Endodermal cell (in vitro differentiated cells): ENCODE results near the gene ZNF507. TPM values are rescaled to one million over a fixed set of nuclear protein-coding genes. Genes with fewer than 3 reads are reported as not detected.

Experiments used
- DNase-seq: peaks from one replicate; pipeline ENCODE4 v3.0.0-alpha.2; 2017
- H3K27ac ChIP-seq: 2 replicates; pipeline ENCODE4 v1.5.1; 2013; ENCODE audit warnings: mild to moderate bottlenecking, low read depth, low read length, moderate library complexity
- H3K27me3 ChIP-seq: 2 replicates; pipeline ENCODE4 v1.6.1; 2013; ENCODE audit warnings: mild to moderate bottlenecking, low read length, moderate library complexity; ENCODE audit not compliant: insufficient read depth, control insufficient read depth, poor library complexity, severe bottlenecking
- H3K36me3 ChIP-seq: 2 replicates; pipeline ENCODE4 v1.7.0; 2013; ENCODE audit warnings: mild to moderate bottlenecking, low read length, moderate library complexity; ENCODE audit not compliant: control insufficient read depth, insufficient read depth
- H3K4me1 ChIP-seq: one replicate; pipeline ENCODE4 v1.7.0; 2013; ENCODE audit warnings: low read length; ENCODE audit not compliant: control insufficient read depth, insufficient read depth
- H3K4me3 ChIP-seq: 2 replicates; pipeline ENCODE4 v1.5.1; 2013; ENCODE audit warnings: mild to moderate bottlenecking, low read length, moderate library complexity
- H3K9ac ChIP-seq: 2 replicates; pipeline ENCODE4 v1.6.1; 2013; ENCODE audit warnings: mild to moderate bottlenecking, low read length, moderate library complexity; ENCODE audit not compliant: poor library complexity, severe bottlenecking; ENCODE audit errors: extremely low read depth
- H3K9me3 ChIP-seq: 2 replicates; pipeline ENCODE4 v1.6.1; 2013; ENCODE audit warnings: mild to moderate bottlenecking, low read length, moderate library complexity; ENCODE audit not compliant: control insufficient read depth
- H3K27ac Mint-ChIP-seq: 2 replicates; pipeline ENCODE4 v1.8.0; 2020; ENCODE audit warnings: mixed read lengths
- H3K27me3 Mint-ChIP-seq: 2 replicates; pipeline ENCODE4 v1.8.0; 2021; ENCODE audit warnings: mild to moderate bottlenecking, mixed read lengths; ENCODE audit not compliant: insufficient read depth
- H3K36me3 Mint-ChIP-seq: 2 replicates; pipeline ENCODE4 v1.8.0; 2020; ENCODE audit warnings: low read depth, mixed read lengths
- H3K4me1 Mint-ChIP-seq: 2 replicates; pipeline ENCODE4 v1.8.0; 2020; ENCODE audit warnings: mixed read lengths
- H3K4me3 Mint-ChIP-seq: 2 replicates; pipeline ENCODE4 v1.8.0; 2020; ENCODE audit warnings: mild to moderate bottlenecking, moderate library complexity, mixed read lengths
- H3K9me3 Mint-ChIP-seq: 2 replicates; pipeline ENCODE4 v1.8.0; 2020; ENCODE audit warnings: mild to moderate bottlenecking, mixed read lengths
- WGBS, 2 experiments: methylation state at CpG; one replicate each; pipeline versions ENCODE4 v1.1.5 to v1.1.7; 2013; ENCODE audit warnings: missing lambda C conversion rate in 2 of 2, mixed read lengths in 1 of 2; ENCODE audit not compliant: insufficient coverage in 1 of 2, insufficient read length in 1 of 2; 5-methylcytosine and 5-hydroxymethylcytosine counted together
- total RNA-seq, 2 donors: library from RNA; stranded (reverse); fragmentation: NEBNext Ultra II Directional in 1 of 2; extraction: Animal tissue kit (Norgen Biotek cat#: 25700) in 1 of 2; gene quantifications; 2 replicates in 1 of 2; 3 replicates in 1 of 2; pipeline ENCODE4 v1.2.1, GENCODE V29; 2021
- TF ChIP-seq, protein P1 (sequence below): fragments of 200-600 bp; sonication (generic); conservative IDR thresholded peaks from 2 replicates; pipeline ENCODE4 v1.5.0; 2021; ENCODE audit warnings: antibody characterized with exemption, mild to moderate bottlenecking

ZNF507 gene
- total RNA-seq, 2 donors from 2014 or later = 28.0 to 32.5 TPM

DNA sequence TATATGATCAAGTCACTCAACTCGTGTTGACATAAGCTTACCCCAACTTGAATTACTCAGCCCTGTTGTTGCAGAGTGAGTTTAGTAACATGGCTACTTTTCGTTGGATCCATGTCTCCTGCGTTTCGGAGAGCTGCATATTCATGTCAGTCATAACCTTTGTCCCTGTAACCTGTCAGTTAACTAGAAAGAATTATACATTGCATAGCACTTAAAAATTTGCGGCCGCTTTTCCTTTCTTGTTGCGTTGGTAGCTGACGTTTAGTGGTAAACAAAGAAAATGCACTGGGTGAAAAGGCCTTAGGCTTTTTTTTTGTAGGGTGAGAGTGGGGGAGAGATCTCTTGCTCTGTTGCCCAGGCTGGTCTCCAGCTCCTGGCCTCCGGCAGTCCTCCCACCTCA lies 14.2 kb downstream of the ZNF507 start:
- peaks cover 69% of the 10 kb centered on the region for H3K36me3 Mint-ChIP-seq
- no peak for DNase-seq
- no peaks in the 10 kb centered on the region for H3K9me3 Mint-ChIP-seq
- no peaks in the 10 kb centered on the region for H3K4me1 Mint-ChIP-seq
- Histone ChIP-seq H3K4me1 (no peaks in the 10 kb centered on the region), H3K36me3 (peaks cover 78% of the 10 kb centered on the region), H3K4me3 (no peak overlapping the region), H3K9me3 (peaks cover 6% of the 10 kb centered on the region), H3K27ac (no peak overlapping the region), H3K9ac (no peak overlapping the region), H3K27me3 (no peaks in the 10 kb centered on the region)
- no peak overlapping the region for H3K27ac Mint-ChIP-seq
- 94 to 95% methylated on average over 4 to 9 of the region's 9 CpGs for WGBS, 2 experiments
- TF ChIP-seq, protein P1, sequence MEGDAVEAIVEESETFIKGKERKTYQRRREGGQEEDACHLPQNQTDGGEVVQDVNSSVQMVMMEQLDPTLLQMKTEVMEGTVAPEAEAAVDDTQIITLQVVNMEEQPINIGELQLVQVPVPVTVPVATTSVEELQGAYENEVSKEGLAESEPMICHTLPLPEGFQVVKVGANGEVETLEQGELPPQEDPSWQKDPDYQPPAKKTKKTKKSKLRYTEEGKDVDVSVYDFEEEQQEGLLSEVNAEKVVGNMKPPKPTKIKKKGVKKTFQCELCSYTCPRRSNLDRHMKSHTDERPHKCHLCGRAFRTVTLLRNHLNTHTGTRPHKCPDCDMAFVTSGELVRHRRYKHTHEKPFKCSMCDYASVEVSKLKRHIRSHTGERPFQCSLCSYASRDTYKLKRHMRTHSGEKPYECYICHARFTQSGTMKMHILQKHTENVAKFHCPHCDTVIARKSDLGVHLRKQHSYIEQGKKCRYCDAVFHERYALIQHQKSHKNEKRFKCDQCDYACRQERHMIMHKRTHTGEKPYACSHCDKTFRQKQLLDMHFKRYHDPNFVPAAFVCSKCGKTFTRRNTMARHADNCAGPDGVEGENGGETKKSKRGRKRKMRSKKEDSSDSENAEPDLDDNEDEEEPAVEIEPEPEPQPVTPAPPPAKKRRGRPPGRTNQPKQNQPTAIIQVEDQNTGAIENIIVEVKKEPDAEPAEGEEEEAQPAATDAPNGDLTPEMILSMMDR = no peak
- no peak overlapping the region for H3K4me3 Mint-ChIP-seq
- no peaks in the 10 kb centered on the region for H3K27me3 Mint-ChIP-seq

DNA sequence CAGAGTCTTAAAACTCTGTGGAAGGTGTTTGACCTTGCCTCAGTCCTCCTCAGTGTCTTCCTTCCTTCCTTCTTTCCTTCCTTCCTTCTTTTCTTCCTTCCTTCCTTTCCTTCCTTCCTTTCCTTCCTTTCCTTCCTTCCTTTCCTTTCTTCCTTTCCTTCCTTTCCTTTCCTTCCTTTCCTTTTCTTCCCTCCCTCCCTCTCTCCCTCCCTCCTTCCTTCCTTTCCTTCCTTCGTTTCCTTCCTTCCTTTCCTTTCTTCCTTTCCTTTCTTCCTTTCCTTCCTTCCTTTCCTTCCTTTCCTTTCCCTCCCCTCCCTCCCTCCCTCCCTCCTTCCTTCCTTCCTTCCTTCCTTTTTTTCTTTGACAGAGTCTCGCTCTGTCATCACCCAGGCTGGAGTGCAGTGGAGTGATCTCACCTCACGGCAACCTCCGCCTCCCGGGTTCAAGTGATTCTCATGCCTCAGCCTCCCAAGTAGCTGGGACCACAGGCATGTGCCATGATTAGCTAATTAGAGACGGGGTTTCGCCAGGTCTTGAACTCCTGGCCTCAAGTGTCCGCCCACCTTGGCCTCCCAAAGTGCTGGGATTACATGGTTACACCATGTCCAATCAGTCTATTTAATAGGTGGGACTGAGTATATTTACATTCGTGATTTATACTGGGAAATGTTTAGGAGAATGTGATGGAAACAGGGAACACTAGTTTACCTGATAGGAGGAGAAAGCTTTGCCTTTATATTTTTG lies 16.3 kb downstream of the ZNF507 start:
- Mint-ChIP-seq H3K27me3 (no peaks in the 10 kb centered on the region), H3K36me3 (peaks cover 67% of the 10 kb centered on the region), H3K4me1 (no peaks in the 10 kb centered on the region), H3K27ac (no peak overlapping the region), H3K9me3 (no peaks in the 10 kb centered on the region), H3K4me3 (no peak overlapping the region)
- no peak overlapping the region for H3K4me3 ChIP-seq
- TF ChIP-seq, protein P1 = no peak
- WGBS, 2 experiments = 91 to 93% methylated on average over 8 to 9 of the region's 9 CpGs
- H3K36me3 ChIP-seq = peaks cover 67% of the 10 kb centered on the region
- no peaks in the 10 kb centered on the region for H3K27me3 ChIP-seq
- no peak overlapping the region for H3K9ac ChIP-seq
- H3K27ac ChIP-seq = no peak overlapping the region
- H3K4me1 ChIP-seq = no peaks in the 10 kb centered on the region
- no peaks in the 10 kb centered on the region for H3K9me3 ChIP-seq
- DNase-seq = no peak

DNA sequence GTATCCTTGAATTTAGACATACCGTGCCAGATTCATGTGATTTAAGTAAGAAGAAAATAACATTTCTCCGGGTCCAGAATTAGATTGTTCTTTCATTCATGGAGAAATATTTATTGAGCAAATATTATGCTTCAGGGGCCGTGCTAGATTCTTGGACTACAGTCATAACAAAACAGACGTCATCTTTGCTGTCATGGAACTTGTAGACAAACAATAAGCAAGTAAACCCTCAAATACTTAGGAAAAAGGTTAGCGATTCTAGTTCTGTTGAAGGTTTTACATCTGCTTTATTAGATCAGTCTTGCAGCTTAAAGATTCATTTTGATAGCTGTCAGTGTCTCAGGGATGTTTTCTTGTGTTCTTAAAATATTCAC lies 16.9 kb downstream of the ZNF507 start:
- no peak overlapping the region for H3K4me3 Mint-ChIP-seq
- Histone ChIP-seq H3K27me3 (no peaks in the 10 kb centered on the region), H3K4me1 (no peaks in the 10 kb centered on the region), H3K9ac (no peak overlapping the region), H3K9me3 (no peaks in the 10 kb centered on the region), H3K36me3 (peaks cover 67% of the 10 kb centered on the region), H3K4me3 (no peak overlapping the region), H3K27ac (no peak overlapping the region)
- no peak overlapping the region for H3K27ac Mint-ChIP-seq
- no peaks in the 10 kb centered on the region for H3K4me1 Mint-ChIP-seq
- WGBS, 2 experiments = 94 to 96% methylated on average over 5 of the region's 5 CpGs
- H3K27me3 Mint-ChIP-seq = no peaks in the 10 kb centered on the region
- H3K9me3 Mint-ChIP-seq = no peaks in the 10 kb centered on the region
- peaks cover 67% of the 10 kb centered on the region for H3K36me3 Mint-ChIP-seq
- TF ChIP-seq, protein P1 = no peak
- no peak for DNase-seq
